ENCODE measurements around the gene LYPD1.
"Not testable (repeated sequence)": the region's sequence is repeated elsewhere in the genome, so short reads cannot be mapped to it uniquely, and the experiment has no call there.

LYPD1 gene

GRCh38 chr2:132669908-132670495, at the start of gene LYPD1:
Gene LYPD1 (minus strand): TSS chr2:132670205. CDS start chr2:132669932, 273 bp downstream.
- DNase-seq (ENCODE audit: low spot score) = no peak

- DNase-seq (ENCODE audit: low spot score) = no peak
Measured at GRCh38 chr2:132719480-132719879, 49.5 kb upstream of the LYPD1 start.

- no peak for DNase-seq (ENCODE audit: low spot score)
Measured at GRCh38 chr2:132716954-132717353, 46.9 kb upstream of the LYPD1 start.

- no peak for DNase-seq (ENCODE audit: low spot score)
Measured at GRCh38 chr2:132715386-132716351, 45.7 kb upstream of the LYPD1 start.

- no peak for DNase-seq (ENCODE audit: low spot score)
Measured at GRCh38 chr2:132703396-132703795, 33.4 kb upstream of the LYPD1 start.

- DNase-seq (ENCODE audit: low spot score) = no peak
Measured at GRCh38 chr2:132701810-132702209, 31.8 kb upstream of the LYPD1 start.

- not testable (repeated sequence) for DNase-seq (ENCODE audit: low spot score)
Measured at GRCh38 chr2:132699802-132700201, 29.8 kb upstream of the LYPD1 start.

GRCh38 chr2:132698347-132698746, 28.3 kb upstream of the LYPD1 start:
- not testable (repeated sequence) for DNase-seq (ENCODE audit: low spot score)

GRCh38 chr2:132697556-132698205, 27.7 kb upstream of the LYPD1 start:
- DNase-seq (ENCODE audit: low spot score) = no peak

- no peak for DNase-seq (ENCODE audit: low spot score)
Measured at GRCh38 chr2:132692816-132693215, 22.8 kb upstream of the LYPD1 start.

GRCh38 chr2:132691556-132691955, 21.6 kb upstream of the LYPD1 start:
- DNase-seq (ENCODE audit: low spot score) = no peak

GRCh38 chr2:132690664-132691303, 20.8 kb upstream of the LYPD1 start:
- DNase-seq (ENCODE audit: low spot score) = no peak

- DNase-seq (ENCODE audit: low spot score) = no peak
Measured at GRCh38 chr2:132681766-132682165, 11.8 kb upstream of the LYPD1 start.

- DNase-seq (ENCODE audit: low spot score) = no peak
Measured at GRCh38 chr2:132680544-132680943, 10.5 kb upstream of the LYPD1 start.

- no peak for DNase-seq (ENCODE audit: low spot score)
Measured at GRCh38 chr2:132678483-132678882, 8.5 kb upstream of the LYPD1 start.

GRCh38 chr2:132677661-132678060, 7.7 kb upstream of the LYPD1 start:
- no peak for DNase-seq (ENCODE audit: low spot score)

GRCh38 chr2:132676999-132677398, 7.0 kb upstream of the LYPD1 start:
- DNase-seq (ENCODE audit: low spot score) = no peak

- DNase-seq (ENCODE audit: low spot score) = no peak
Measured at GRCh38 chr2:132671151-132671835, 1.3 kb upstream of the LYPD1 start.

GRCh38 chr2:132670496-132671150, 618 bp upstream of the LYPD1 start:
- no peak for DNase-seq (ENCODE audit: low spot score)

GRCh38 chr2:132668987-132669907, 758 bp downstream of the LYPD1 start:
- no peak for DNase-seq (ENCODE audit: low spot score)

Measured in hematopoietic multipotent progenitor cell treated with erythropoietin and hydrocortisone succinate and interleukin-3 and kit ligand, for 15 days (in vitro differentiated cells).